HEK293 (cell line): ENCODE data around the gene PDZK1IP1.

Experiments used
- CTCF ChIA-PET: fragments of 350-600 bp; formaldehyde crosslinking; extraction: SDS; loops from one replicate; lab custom pipeline; 2021; ENCODE audit warnings: antibody characterized with exemption; lab: Yijun Ruan, JAX
- POLR2A ChIA-PET: fragments of 300-600 bp; formaldehyde crosslinking; extraction: SDS; loops from one replicate; lab custom pipeline; 2020; ENCODE audit warnings: antibody characterized with exemption, inconsistent platforms; lab: Yijun Ruan, JAX
- H3K27ac ChIP-seq: fragments of 200-500 bp; sonication (Bioruptor generic); 2 replicates; pipeline ENCODE4 v1.5.1; 2014; ENCODE audit warnings: low read depth, low read length, control low read depth, inconsistent platforms; ENCODE audit errors: extremely low read depth
- H3K36me3 ChIP-seq, 2 experiments: fragments of 200-500 bp in 1 of 2; sonication (Bioruptor generic) in 1 of 2; 1 replicate in 1 of 2; 2 replicates in 1 of 2; pipeline ENCODE4 v1.5.1; 2014 to 2017; ENCODE audit warnings: inconsistent platforms in 2 of 2, low read length in 2 of 2; ENCODE audit not compliant: control insufficient read depth in 2 of 2, insufficient read depth in 1 of 2
- H3K4me1 ChIP-seq: fragments of 200-500 bp; sonication (Bioruptor generic); 2 replicates; pipeline ENCODE4 v1.5.1; 2014; ENCODE audit warnings: mild to moderate bottlenecking, low read length, inconsistent platforms; ENCODE audit not compliant: control insufficient read depth, insufficient read depth
- H3K4me3 ChIP-seq: 2 replicates; pipeline ENCODE4 v1.5.1; 2011; ENCODE audit warnings: low read depth, mild to moderate bottlenecking, control low read depth, low read length, moderate library complexity
- H3K9me3 ChIP-seq: fragments of 200-500 bp; sonication (Bioruptor generic); 2 replicates; pipeline ENCODE4 v1.5.1; 2014; ENCODE audit warnings: low read depth, low read length, inconsistent platforms; ENCODE audit not compliant: control insufficient read depth, insufficient read depth
- BCL11A ChIP-seq: fragments of 450-650 bp; formaldehyde crosslinking; IDR thresholded peaks from 2 replicates; pipeline ENCODE4 v1.5.1; 2016; ENCODE audit warnings: low read depth, missing biosample characterization, missing genetic modification characterization
- IKZF3 ChIP-seq: fragments of 450-650 bp; IDR thresholded peaks from 2 replicates; pipeline ENCODE4 v1.5.0; 2018; ENCODE audit warnings: missing biosample characterization, mild to moderate bottlenecking, missing genetic modification characterization, moderate library complexity
- INSM2 ChIP-seq: fragments of 450-650 bp; formaldehyde crosslinking; IDR thresholded peaks from 2 replicates; pipeline ENCODE4 v1.5.1; 2016; ENCODE audit warnings: missing biosample characterization, missing genetic modification characterization
- PRDM1 ChIP-seq: fragments of 450-650 bp; formaldehyde crosslinking; IDR thresholded peaks from 2 replicates; pipeline ENCODE4; 2016; ENCODE audit warnings: missing biosample characterization, missing genetic modification characterization
- RBAK ChIP-seq: fragments of 450-650 bp; formaldehyde crosslinking; IDR thresholded peaks from 2 replicates; pipeline ENCODE4 v1.5.1; 2016; ENCODE audit warnings: missing biosample characterization, missing genetic modification characterization
- REST ChIP-seq: fragments of 450-650 bp; formaldehyde crosslinking; IDR thresholded peaks from 2 replicates; pipeline ENCODE4 v1.5.1; 2016; ENCODE audit warnings: missing biosample characterization, missing genetic modification characterization
- SALL2 ChIP-seq: fragments of 450-650 bp; formaldehyde crosslinking; IDR thresholded peaks from 2 replicates; pipeline ENCODE4 v1.5.0; 2017; ENCODE audit warnings: missing biosample characterization, mild to moderate bottlenecking, missing genetic modification characterization, borderline replicate concordance
- ZBTB11 ChIP-seq: fragments of 450-650 bp; formaldehyde crosslinking; conservative IDR thresholded peaks from 2 replicates; pipeline ENCODE4 v1.5.1; 2016; ENCODE audit warnings: low read depth, missing biosample characterization, missing genetic modification characterization
- ZFHX2 ChIP-seq: fragments of 450-650 bp; formaldehyde crosslinking; conservative IDR thresholded peaks from 2 replicates; pipeline ENCODE4 v1.5.1; 2016; ENCODE audit warnings: missing biosample characterization, missing genetic modification characterization
- ZNF132 ChIP-seq: fragments of 450-650 bp; formaldehyde crosslinking; IDR thresholded peaks from 2 replicates; pipeline ENCODE4 v1.5.1; 2017; ENCODE audit warnings: missing biosample characterization, missing genetic modification characterization, borderline replicate concordance
- ZNF133 ChIP-seq: fragments of 450-650 bp; formaldehyde crosslinking; IDR thresholded peaks from 2 replicates; pipeline ENCODE4 v1.5.1; 2016; ENCODE audit warnings: missing biosample characterization, missing genetic modification characterization
- ZNF138 ChIP-seq: fragments of 450-650 bp; formaldehyde crosslinking; IDR thresholded peaks from 2 replicates; pipeline ENCODE4 v1.5.1; 2016; ENCODE audit warnings: missing biosample characterization, missing genetic modification characterization, borderline replicate concordance
- ZNF155 ChIP-seq: fragments of 450-650 bp; formaldehyde crosslinking; IDR thresholded peaks from 2 replicates; pipeline ENCODE4 v1.5.1; 2016; ENCODE audit warnings: missing biosample characterization, missing genetic modification characterization
- ZNF169 ChIP-seq: fragments of 450-650 bp; formaldehyde crosslinking; IDR thresholded peaks from 2 replicates; pipeline ENCODE4 v1.5.1; 2016; ENCODE audit warnings: missing biosample characterization, missing genetic modification characterization
- ZNF324 ChIP-seq: fragments of 450-650 bp; formaldehyde crosslinking; IDR thresholded peaks from 2 replicates; pipeline ENCODE4 v1.5.1; 2016; ENCODE audit warnings: missing biosample characterization, missing genetic modification characterization
- ZNF404 ChIP-seq: fragments of 450-650 bp; formaldehyde crosslinking; IDR thresholded peaks from 2 replicates; pipeline ENCODE4 v1.5.1; 2017; ENCODE audit warnings: missing biosample characterization, missing genetic modification characterization
- ZNF529 ChIP-seq: fragments of 450-650 bp; formaldehyde crosslinking; IDR thresholded peaks from 2 replicates; pipeline ENCODE4 v1.5.1; 2017; ENCODE audit warnings: missing genetic modification characterization, missing biosample characterization; ENCODE audit not compliant: insufficient replicate concordance
- ZNF555 ChIP-seq: fragments of 450-650 bp; formaldehyde crosslinking; conservative IDR thresholded peaks from 2 replicates; pipeline ENCODE4 v1.5.1; 2017; ENCODE audit warnings: missing biosample characterization, mild to moderate bottlenecking, missing genetic modification characterization, inconsistent platforms
- ZNF626 ChIP-seq: fragments of 450-650 bp; sonication (Bioruptor Pico); formaldehyde crosslinking; IDR thresholded peaks from 2 replicates; pipeline ENCODE4 v1.5.1; 2018; ENCODE audit warnings: missing biosample characterization, missing genetic modification characterization, inconsistent platforms
- ZNF707 ChIP-seq: fragments of 450-650 bp; formaldehyde crosslinking; IDR thresholded peaks from 2 replicates; pipeline ENCODE4 v1.5.1; 2016; ENCODE audit warnings: missing biosample characterization, missing genetic modification characterization
- ZNF777 ChIP-seq: fragments of 450-650 bp; formaldehyde crosslinking; IDR thresholded peaks from 2 replicates; pipeline ENCODE4 v1.5.1; 2017; ENCODE audit warnings: missing biosample characterization, missing genetic modification characterization, borderline replicate concordance
- ZSCAN4 ChIP-seq: fragments of 450-650 bp; formaldehyde crosslinking; IDR thresholded peaks from 2 replicates; pipeline ENCODE4 v1.5.1; 2017; ENCODE audit warnings: missing biosample characterization, missing genetic modification characterization
- TF ChIP-seq, protein P1 (sequence below): fragments of 450-650 bp; formaldehyde crosslinking; IDR thresholded peaks from 2 replicates; pipeline ENCODE4 v1.5.1; 2017; ENCODE audit warnings: missing biosample characterization, missing genetic modification characterization

Gene PDZK1IP1

DNA sequence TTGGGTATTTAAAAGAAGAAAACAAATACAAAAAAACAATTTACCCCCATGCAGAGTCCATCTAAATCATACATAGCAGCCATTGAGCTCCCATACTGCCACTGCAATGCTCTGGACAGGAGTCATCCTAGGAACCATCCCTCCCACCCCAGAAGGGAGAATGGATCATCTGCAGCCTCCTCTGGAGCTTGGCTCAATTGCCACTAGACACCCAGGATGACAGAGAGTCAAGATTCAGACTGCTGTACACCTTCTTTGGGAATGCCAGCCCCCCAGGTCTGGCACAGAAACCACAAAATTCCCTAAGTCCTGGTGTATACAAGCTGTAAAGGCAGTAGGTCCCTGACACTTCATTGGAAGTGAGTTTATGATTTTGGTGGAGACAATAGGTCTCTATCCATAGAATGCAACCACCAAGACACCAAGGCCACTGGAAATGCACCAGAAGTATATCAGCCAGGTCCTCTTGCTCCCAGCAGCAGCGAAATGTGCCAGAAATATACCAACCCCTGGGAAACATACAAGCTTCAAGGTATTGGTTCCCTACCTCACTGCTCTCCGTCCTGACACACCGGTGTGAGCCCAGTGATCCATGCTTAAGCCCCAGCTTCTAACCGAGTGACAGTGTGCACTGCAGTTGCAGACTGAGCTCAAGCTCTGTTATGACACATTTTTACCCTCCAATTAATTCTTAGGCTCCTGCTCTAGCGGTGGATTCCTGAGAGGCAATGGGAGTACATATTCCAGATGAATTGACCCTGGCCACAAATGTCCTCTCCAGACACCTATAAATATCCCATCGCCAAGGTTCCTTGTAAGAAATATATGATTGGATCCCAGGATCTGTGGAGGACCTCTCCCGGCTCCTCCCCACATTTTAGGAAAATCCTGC is 37.8 kb upstream of the PDZK1IP1 start:
- H3K36me3 ChIP-seq = no peaks in the 10 kb centered on the region
- no peak for TF ChIP-seq ZSCAN4 (tag by site-specific recombination)
- no peak for TF ChIP-seq PRDM1 (tag by site-specific recombination)
- no peak for TF ChIP-seq ZNF138 (tag by site-specific recombination)
- TF ChIP-seq ZBTB11 (tag by site-specific recombination) = peak; percentile 90
- no peak for TF ChIP-seq IKZF3
- no peak for TF ChIP-seq RBAK (tag by site-specific recombination)
- TF ChIP-seq ZNF777 (tag by site-specific recombination) = no peak
- TF ChIP-seq ZNF133 (tag by site-specific recombination) = no peak
- no peak for TF ChIP-seq SALL2
- ChIA-PET CTCF (interaction anchor here (0.7 to 2.2 kb wide), 3 partner anchors 34 to 37 kb away, joined by 3 to 9 read pairs (median 3); no protein-coding TSS in a partner anchor), POLR2A (no interaction called here)
- no peak overlapping the region for H3K27ac ChIP-seq
- H3K4me1 ChIP-seq = no peaks in the 10 kb centered on the region
- no peak overlapping the region for H3K4me3 ChIP-seq
- no peaks in the 10 kb centered on the region for H3K9me3 ChIP-seq

DNA sequence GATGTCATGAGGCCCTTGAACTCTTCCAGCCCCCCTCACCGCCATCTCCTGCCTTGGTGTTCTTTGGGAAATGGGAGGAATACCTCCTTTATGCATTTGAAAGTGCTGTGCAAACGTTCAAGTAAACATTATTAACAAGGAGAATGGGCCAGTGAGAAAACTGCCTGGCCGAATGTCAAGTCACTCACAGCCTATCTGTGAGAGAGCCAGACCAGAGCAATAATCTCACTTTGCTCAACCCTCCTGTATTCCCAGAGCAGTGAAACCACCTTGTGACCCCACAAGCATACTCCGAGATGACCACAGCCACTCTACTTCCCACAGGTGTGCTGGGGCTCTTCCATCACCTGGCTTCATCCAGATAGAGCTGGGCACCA is 37.0 kb upstream of the PDZK1IP1 start:
- no peaks in the 10 kb centered on the region for H3K36me3 ChIP-seq
- H3K4me1 ChIP-seq = no peaks in the 10 kb centered on the region
- ChIA-PET POLR2A (no interaction called here), CTCF (interaction anchor here (2.2 kb wide), 1 partner anchor 33 kb away, joined by 9 read pairs; no protein-coding TSS in a partner anchor)
- H3K27ac ChIP-seq = no peak overlapping the region
- H3K4me3 ChIP-seq = no peak overlapping the region
- TF ChIP-seq ZNF626 (tag by site-specific recombination) (no peak), ZFHX2 (no peak), ZNF707 (tag by site-specific recombination) (no peak), REST (tag by site-specific recombination) (no peak), INSM2 (no peak), ZNF555 (tag by site-specific recombination) (no peak), ZNF155 (no peak), ZNF529 (no peak), ZNF169 (no peak), ZNF132 (no peak), BCL11A (tag by site-specific recombination) (no peak), ZNF404 (no peak), ZNF324 (tag by site-specific recombination) (no peak)
- TF ChIP-seq, protein P1, sequence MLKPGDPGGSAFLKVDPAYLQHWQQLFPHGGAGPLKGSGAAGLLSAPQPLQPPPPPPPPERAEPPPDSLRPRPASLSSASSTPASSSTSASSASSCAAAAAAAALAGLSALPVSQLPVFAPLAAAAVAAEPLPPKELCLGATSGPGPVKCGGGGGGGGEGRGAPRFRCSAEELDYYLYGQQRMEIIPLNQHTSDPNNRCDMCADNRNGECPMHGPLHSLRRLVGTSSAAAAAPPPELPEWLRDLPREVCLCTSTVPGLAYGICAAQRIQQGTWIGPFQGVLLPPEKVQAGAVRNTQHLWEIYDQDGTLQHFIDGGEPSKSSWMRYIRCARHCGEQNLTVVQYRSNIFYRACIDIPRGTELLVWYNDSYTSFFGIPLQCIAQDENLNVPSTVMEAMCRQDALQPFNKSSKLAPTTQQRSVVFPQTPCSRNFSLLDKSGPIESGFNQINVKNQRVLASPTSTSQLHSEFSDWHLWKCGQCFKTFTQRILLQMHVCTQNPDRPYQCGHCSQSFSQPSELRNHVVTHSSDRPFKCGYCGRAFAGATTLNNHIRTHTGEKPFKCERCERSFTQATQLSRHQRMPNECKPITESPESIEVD (tag by site-specific recombination) = no peak
- H3K9me3 ChIP-seq = no peaks in the 10 kb centered on the region
